ENCODE results near the gene FUCA1.
"Not testable (repeated sequence)": the region's sequence is repeated elsewhere in the genome, so short reads cannot be mapped to it uniquely, and the experiment has no call there.

DNA sequence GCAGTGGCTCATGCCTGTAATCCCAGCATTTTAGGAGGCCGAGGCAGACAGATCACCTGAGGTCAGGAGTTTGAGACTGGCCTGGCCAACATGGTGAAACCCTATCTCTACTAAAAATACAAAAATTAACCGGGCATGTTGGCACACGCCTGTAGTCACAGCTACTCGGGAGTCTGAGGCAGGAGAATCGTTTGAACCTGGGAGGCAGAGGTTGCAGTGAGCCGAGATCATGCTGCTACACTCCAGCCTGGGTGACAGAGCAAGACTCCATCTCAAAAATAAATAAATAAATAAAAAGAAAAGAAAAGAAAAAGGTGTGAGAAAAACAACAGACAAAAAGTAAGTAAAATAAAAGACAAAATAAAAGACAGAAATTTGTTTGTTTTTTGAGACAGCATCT is 33.9 kb downstream of the FUCA1 start:
- not testable (repeated sequence) for TF ChIP-seq EZH2 (IDR thresholded peaks at IDR 0.05; ENCODE audit: insufficient read depth, poor library complexity, severe bottlenecking); EZH2phosphoT487 (IDR thresholded peaks at IDR 0.05; ENCODE audit: insufficient read depth, low read depth)
